Gastroesophageal sphincter (tissue), 3 donors: ENCODE data around the gene CDC42BPG.

ENCODE experiments used
- CTCF ChIP-seq, 4 experiments: fragments of 200-600 bp in 2 of 4; fragments of 450-650 bp in 2 of 4; sonication (generic) in 1 of 4; IDR thresholded peaks; one replicate each; pipeline ENCODE4 v1.5.1; 2017 to 2019; ENCODE audit warnings: antibody characterized with exemption in 4 of 4, mild to moderate bottlenecking in 2 of 4, moderate library complexity in 2 of 4
- EP300 ChIP-seq: sonication (generic); formaldehyde crosslinking; IDR thresholded peaks from one replicate; pipeline ENCODE4 v1.6.1; 2017; ENCODE audit warnings: antibody characterized with exemption, mild to moderate bottlenecking
- POLR2A ChIP-seq, 2 donors: fragments of 450-650 bp; IDR thresholded peaks; one replicate each; pipeline ENCODE4 v1.6.1; 2017; ENCODE audit warnings: antibody characterized with exemption in 2 of 2, mild to moderate bottlenecking in 2 of 2, moderate library complexity in 1 of 2

GRCh38 chr11:64832467-64833197, 11.8 kb downstream of the CDC42BPG start:
- no peak for TF ChIP-seq CTCF (IDR thresholded peaks at IDR 0.05)
- TF ChIP-seq POLR2A (IDR thresholded peaks at IDR 0.05) = no peak
- no peak for TF ChIP-seq EP300
